GM10248 (cell line): ENCODE results near the gene GP1BB.

Experiments used
- CTCF ChIA-PET: fragments of 300-600 bp; sonication (Branson Sonifier 250); formaldehyde crosslinking; extraction: SDS; loops from one replicate; lab custom pipeline; 2021; ENCODE audit warnings: antibody characterized with exemption; lab: Yijun Ruan, JAX
- POLR2A ChIA-PET: fragments of 350-650 bp; sonication (Branson Sonifier 250); formaldehyde crosslinking; extraction: SDS; loops from one replicate; lab custom pipeline; 2020; ENCODE audit warnings: antibody characterized with exemption; lab: Yijun Ruan, JAX
- DNase-seq: peaks from one replicate; pipeline ENCODE4 v3.0.0; 2012; ENCODE audit errors: extremely low spot score
- TF ChIP-seq, protein P1 (sequence below): IDR thresholded peaks from 2 replicates; pipeline ENCODE4 v1.5.1; 2012; ENCODE audit warnings: mild to moderate bottlenecking, low read depth; ENCODE audit errors: extremely low read depth, missing control alignments, control extremely low read depth

GP1BB gene

DNA sequence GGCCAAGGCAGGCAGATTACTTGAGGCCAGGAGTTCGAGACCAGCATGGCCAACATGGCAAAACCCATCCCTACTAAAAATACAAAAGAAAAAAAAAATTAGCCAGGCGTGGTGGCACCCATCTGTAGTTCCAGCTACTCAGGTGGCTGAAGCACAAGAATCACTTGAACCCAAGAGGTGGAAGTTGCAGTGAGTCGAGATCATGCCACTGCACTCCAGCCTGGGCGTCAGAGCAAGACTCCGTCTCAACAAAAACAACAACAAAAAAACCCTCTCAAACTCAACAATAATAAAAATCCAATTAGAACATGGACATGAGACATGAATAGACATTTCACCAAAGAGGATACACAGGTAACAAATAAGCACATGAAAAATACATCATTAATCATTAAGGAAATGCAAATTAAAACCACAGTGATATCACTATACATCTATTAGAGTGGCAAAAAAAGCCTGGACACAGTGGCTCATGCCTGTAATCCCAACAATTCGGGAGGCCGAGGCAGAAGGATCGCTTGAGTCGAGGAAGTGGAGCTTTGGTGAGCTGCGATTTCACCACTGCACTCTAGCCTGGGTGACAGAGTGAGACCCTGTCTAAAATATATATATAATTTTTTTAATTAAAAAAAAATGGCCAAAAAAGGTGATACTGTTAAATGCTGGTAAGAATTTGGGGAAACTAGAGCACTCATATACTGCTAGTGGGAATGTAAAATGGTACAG, 21.8 kb upstream of the GP1BB start:
- CTCF ChIA-PET, result interaction anchor here (1.3 kb wide), 1 partner anchor 12 kb away, joined by 6 read pairs; no protein-coding TSS in a partner anchor
- TF ChIP-seq, protein P1, sequence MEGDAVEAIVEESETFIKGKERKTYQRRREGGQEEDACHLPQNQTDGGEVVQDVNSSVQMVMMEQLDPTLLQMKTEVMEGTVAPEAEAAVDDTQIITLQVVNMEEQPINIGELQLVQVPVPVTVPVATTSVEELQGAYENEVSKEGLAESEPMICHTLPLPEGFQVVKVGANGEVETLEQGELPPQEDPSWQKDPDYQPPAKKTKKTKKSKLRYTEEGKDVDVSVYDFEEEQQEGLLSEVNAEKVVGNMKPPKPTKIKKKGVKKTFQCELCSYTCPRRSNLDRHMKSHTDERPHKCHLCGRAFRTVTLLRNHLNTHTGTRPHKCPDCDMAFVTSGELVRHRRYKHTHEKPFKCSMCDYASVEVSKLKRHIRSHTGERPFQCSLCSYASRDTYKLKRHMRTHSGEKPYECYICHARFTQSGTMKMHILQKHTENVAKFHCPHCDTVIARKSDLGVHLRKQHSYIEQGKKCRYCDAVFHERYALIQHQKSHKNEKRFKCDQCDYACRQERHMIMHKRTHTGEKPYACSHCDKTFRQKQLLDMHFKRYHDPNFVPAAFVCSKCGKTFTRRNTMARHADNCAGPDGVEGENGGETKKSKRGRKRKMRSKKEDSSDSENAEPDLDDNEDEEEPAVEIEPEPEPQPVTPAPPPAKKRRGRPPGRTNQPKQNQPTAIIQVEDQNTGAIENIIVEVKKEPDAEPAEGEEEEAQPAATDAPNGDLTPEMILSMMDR, result no peak

DNA sequence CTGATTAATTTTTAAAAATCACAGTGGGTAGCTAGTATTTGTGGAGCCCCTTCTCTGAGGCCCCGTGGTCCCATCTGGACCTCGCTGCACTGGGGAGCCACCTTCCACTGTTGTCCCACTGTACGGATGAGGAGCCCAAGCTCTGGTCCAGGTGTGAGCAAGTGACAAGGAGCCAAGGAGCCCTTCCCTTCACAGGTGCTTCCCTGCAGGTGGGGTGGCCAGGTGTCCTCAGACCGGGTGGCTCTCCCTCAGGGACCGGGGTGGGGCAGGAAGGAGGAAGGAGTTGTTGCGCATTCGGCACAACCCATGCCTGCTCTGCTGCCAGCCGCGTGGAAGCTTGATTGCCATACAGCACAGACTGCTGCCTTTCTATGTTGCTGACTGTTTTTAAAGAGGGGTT, 19.5 kb upstream of the GP1BB start:
- ChIA-PET POLR2A (no interaction called here), CTCF (no interaction called here)
- DNase-seq, result no peak
- TF ChIP-seq, protein P1, result no peak

More for the DNA sequence above, 21.8 kb upstream of the GP1BB start:
- POLR2A ChIA-PET, result no interaction called here
- DNase-seq, result no peak

DNA sequence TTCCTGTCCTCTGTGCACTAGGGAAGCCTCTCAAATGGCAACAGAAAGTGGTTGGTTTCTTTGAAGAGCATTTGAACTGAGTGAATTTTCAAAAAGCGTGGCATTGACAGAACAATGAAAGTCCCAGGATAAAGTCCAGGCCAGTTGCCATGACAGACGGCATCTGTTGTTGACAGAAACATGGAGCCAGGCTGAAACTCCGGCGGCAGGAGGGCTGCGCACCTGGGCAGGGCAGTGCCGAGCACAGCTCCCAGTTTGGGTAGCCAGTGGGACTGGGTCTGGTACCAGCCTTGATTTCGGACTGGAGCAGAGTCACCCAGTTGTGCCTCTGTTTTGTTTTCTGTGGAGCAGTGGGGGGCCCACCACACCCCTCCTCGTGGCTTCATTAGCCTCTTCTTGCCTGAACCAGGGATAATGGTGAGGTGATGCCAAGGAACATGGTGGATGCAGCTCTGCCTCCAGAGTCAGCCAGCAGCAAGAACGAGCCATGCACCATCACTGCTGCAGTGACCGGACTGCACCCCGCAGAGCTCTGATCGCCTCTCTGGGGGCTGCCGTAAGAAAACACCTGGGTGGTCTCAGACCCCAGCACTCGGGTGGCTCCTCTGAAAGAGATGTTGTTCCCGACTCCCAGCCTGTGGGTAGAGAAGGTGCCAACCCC, 18.9 kb upstream of the GP1BB start:
- ChIA-PET CTCF (no interaction called here), POLR2A (no interaction called here)
- DNase-seq, result no peak
- TF ChIP-seq, protein P1, result no peak

DNA sequence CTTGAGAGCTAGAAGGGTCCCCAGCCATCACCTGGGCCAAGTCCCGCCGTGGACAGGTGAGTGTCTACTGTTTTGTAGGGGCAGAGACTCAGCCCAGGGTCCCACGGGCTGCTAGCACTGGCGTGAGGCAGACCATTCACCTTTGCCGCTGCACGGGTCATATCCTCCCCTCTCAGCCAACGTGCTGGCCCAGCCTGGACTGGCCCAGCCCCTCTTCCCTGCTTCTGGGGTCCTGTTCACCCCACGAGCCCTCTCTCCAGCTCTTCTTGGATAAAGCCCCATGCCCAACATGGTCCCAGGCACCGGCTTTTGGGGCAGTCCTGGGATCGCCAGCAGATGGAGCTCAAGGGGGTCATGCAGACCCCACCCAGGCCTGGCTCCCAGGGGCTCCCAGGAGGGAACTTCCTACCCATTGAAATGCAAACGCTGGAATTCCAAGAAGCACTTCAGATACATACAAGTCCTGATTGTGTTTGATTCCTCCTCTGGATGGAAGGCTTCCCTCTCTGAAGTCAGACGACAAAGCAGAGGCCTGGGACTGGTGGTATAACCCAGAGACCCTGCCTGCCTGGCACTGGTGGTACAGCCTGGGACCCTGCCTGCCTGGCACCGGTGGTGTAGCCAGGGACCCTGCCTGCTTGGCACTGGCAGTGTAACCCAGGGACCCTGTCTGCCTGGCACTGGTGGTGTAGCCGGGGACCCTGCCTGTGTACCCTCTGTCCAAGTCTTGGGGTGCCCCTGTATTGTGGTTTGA, 18.0 kb upstream of the GP1BB start:
- DNase-seq, result peak; percentile 7
- TF ChIP-seq, protein P1, result no peak
- CTCF ChIA-PET, result no interaction called here
- POLR2A ChIA-PET, result no interaction called here

DNA sequence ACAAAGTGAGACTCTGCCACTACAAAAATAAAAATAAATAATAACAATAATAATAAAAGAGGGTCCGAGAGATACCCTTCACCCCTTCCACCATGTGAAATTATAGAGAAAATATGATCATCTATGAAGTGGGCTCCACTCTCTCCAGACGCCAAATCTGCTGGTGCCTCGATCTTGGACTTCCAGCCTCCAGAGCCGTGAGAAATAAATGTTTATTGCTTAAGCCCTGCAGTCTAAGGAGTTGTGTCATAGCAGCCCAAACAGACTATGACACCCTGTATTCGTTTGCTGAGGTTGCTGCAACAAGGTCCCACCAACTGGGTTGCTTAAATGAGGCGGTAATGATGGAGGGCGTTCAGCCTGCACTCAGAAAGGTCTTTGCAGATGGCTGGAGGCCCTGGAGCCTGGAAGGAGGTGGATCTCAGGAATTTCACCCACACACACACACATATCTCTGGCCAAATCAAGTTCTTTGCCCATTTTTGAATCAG, 16.6 kb upstream of the GP1BB start:
- ChIA-PET POLR2A (no interaction called here), CTCF (no interaction called here)
- TF ChIP-seq, protein P1, result no peak
- DNase-seq, result no peak

DNA sequence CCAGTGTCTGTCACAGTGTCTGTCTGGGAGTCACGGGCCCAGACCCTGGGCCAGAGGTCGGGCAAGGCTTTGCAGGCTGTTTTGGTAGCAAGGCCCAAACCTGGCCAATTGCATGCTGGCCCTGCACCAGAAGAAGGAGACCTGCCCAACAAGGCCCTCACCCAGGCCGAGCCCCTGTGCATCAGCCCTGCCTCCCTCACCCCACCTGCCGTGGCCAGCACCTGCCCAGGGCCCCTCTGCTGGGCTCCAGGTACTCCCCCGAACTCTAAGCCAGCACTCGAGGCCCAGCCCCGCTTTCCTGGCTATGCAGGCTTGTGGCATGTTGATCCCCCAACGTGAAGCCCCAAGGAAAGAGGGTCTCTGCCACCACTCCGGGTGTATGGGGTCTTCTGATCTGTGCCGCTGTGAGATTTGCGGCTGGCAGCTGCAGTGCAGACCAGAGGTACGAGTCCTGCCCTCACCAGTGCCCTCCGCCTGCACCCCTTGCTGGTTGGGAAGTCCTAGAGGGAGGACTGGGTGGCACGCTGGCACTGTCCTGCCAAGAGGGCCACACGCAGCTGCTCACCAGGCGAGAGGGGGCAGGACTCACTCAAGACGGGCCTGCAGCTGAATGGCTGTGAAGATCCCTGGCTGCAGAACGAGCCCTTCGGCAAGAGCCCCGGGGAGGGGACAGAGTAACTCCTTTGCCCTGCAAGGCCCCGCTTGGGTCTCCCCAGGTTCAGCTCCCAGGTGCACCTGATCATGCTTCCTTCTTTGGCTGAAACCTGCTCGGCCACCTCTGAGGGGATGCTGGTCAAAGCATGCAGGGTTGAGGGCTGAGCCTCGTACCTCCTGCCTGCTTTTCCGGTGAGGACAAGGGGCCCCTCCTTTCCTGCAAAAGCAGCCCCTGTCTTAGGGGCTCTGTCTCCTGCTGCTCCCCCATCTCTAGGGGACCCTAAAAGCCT, 15.7 kb upstream of the GP1BB start:
- TF ChIP-seq, protein P1, result no peak
- ChIA-PET POLR2A (no interaction called here), CTCF (interaction anchor here (1.3 kb wide), 1 partner anchor 16 kb away, joined by 3 read pairs; the partner anchor contains the start of gene GP1BB)
- DNase-seq, result peak; percentile 14
